HG03571 (cell line): ENCODE results near the gene FMO1.
A peak's percentile ranks its signal among the peaks of the same experiment; 100 is the strongest.
"Not testable (repeated sequence)": the region's sequence is repeated elsewhere in the genome, so short reads cannot be mapped to it uniquely, and the experiment has no call there.

Experiments used
- ATAC-seq: cut with Tn5 transposase; IDR thresholded peaks from one replicate; pipeline ENCODE4 v1.9.1; 2021; ENCODE audit not compliant: unreplicated experiment

FMO1 gene

DNA sequence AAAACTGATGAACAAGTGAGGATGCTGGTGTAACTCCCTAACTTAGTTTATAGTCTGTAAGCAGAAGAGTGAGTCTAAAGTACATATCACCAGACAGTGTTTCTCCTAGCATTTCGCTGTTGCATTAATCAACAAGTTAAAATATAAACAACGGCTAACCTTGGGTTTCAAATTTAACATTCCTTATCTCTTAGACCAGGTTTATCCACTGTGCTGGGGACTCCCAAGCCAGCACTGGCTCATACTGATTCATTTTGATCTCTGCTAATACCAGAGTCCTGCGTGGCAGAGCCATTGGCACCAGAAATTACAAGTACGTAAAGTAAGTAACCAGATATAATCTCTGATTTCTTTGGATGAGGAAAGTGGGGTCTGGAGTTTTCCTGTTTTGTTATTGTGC is at the start of gene FMO1:
Gene FMO1, plus strand, starts transcription at position 193 of the 400 bp plus-strand sequence. CDS start 9,594 bp downstream, outside the sequence.
- ATAC-seq = no peak

GRCh38 chr1:171204296-171204695 is 44.0 kb upstream of the FMO1 start:
- no peak for ATAC-seq

DNA sequence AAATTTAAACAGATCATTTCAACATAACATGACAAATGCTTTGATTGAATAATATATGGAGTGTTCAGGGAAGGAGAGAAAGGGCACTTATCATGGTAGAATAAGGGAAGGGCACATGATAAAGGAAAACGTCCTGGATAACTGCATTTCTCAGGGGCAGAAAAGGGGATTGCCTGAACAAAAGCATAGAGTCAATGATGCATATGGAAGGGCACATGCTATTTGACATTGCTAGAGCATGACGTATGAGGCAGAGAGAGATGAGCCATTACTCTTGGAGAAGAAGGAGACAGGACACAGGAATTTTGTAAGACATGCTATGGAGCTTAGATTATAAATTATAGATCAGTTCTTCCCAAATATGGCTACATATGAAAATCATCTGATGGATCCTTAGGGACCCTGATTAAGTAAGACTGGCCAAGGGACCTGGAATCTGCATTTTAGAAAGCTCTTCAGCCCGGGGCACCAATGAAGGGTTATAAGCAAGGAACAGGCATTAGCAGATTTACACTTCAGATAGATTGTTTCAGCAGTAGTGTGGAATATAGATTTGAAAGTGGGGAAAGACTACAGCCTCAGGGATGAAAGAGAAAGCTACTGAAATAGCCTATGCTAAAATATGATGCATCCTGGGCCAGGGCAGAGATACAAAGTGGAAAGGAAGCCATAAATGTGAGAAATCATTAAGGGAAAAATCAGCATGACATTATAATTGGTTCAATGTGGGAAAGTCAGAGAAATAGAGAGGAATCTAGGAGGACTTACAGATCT is 41.9 kb upstream of the FMO1 start:
- no peak for ATAC-seq

GRCh38 chr1:171206978-171207355 is 41.3 kb upstream of the FMO1 start:
- ATAC-seq = no peak

DNA sequence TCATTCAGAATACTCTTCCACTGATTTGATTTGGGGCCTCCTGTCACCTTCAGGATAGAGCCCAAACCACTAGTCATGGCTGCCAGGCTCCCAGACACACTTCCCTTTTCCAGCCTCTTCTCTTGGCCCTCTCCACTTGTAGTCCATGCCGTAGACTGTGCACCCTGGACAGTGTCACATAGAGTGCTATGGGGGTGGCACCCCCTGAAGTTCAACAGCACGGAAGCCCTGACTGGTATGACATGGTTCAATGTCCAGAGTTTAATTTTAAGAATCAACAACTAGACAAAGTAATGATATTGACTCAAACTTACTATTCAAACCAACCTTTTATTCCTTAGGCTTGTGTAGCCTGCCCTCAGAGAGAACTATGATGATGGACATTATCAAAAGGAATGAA is 40.9 kb upstream of the FMO1 start:
- ATAC-seq = no peak

DNA sequence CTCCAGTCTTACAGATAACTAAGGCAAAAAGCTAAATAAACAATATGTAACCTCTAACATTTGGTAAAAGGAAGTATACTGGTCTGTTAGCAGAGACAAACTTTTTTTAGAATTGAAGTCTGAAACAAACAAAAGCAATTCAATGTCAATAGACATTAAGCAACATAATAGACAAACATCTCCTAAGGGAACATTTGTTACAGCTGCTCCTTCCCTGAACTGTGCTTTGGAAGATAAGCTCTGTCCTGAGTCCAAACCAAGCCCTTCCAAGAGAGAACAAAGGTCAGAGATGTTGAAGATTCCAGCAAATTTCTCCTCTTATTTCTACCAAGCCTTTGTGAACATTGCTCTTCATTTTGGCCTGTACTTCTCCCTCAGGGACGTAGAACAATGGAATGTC is 37.9 kb upstream of the FMO1 start:
- no peak for ATAC-seq

DNA sequence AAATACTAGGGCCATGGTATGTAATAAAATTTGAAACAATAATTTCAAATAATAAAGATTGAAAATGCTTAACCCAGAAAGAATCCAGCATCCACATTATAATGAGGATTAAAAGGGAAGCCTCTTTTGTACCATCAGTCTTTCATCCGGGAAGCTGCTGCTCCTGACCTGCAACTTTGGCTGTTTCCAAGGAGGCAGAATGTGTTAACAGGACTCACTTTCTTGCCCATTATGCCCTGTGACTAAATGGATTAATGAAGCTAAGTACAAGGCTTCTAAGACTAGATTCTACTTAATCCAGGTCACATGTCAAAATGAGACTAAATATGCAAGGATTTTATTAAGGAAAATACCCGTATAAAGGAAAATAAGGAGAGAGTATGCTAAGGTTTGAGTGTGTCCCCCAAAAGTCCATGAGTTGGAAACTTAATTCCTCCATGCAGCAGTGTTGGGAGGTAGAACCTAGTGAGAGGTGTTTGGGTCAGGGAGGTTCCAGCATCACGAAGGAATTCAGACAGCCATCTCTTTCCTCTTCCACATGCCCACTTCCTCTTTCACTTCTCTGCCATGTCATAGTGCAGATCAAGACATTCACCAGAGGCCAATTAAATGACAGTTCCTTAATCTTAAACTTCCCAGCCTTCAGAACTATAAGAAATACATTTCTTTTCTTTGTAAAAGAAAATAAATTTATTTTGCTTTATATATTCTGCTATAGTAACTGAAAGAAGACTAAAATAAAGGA is 35.5 kb upstream of the FMO1 start:
- no peak for ATAC-seq

- no peak for ATAC-seq
These were observed 34.5 kb upstream of the FMO1 start for GRCh38 chr1:171213559-171214454.

DNA sequence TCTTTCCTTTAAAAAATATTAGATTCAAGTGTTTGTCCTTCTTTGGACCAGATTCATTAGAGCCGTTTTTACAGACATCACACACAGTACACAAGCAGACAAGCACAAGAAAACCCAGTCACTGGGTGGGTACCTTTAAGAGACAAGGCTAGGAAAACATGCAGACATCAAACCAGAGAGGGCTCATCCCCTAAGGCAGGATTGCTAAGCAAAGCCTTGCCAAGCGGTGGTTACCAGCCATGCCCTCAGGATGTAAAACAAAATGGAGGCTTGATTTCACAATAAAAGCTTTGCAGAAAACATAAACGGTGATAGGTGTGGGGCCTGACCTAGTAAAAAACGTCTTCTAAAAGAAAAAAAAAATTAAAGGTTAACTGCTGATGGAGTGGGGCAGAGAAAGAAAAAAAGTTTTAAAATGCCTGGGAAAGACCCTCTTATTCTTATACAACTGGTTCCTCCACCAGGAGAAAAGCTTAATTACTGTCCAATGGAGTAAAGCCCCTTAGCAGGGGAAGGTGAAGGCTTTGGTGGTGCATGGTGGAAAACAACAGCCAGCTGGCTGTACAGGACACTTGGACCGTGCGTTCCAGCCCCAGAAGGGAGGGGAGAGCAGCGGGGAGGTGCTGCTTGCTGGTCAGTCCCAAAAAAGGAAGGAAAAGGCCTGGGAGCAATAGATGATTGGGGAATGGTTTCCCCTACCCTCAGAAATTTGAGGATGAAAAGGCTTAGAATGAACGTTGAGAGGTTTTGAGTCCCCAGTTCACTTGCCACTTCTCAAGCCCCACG is 30.4 kb upstream of the FMO1 start:
- ATAC-seq = no peak

- no peak for ATAC-seq
These were observed 29.6 kb upstream of the FMO1 start for GRCh38 chr1:171218661-171219060.

- no peak for ATAC-seq
These were observed 28.8 kb upstream of the FMO1 start for GRCh38 chr1:171219346-171220080.

- no peak for ATAC-seq
These were observed 28.2 kb upstream of the FMO1 start for GRCh38 chr1:171220081-171220420.

DNA sequence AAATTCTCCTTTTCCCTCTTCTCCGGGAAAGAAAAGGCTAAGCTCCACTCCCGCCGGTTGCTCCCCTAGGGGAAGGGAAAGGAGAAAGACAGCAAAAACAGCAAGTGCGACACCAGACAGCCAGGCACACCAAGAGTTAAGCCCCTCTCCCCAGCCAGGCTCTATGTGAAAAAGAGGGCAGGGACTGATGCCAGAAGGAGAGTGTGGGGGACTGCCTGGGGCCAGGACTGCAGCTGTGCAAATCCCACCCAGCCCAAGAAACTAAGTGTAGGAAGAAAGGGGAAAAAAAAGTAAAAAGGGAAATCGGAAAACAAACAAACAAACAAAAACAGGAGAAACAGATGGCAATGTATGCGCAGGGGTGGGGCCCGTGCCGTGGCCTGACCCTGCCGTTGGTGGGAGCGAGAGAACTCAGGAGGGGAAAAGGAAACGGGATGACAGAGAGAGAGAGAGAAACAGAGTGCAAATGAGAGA is 27.7 kb upstream of the FMO1 start:
- ATAC-seq = no peak

GRCh38 chr1:171221665-171222591 is 26.4 kb upstream of the FMO1 start:
- ATAC-seq = no peak

DNA sequence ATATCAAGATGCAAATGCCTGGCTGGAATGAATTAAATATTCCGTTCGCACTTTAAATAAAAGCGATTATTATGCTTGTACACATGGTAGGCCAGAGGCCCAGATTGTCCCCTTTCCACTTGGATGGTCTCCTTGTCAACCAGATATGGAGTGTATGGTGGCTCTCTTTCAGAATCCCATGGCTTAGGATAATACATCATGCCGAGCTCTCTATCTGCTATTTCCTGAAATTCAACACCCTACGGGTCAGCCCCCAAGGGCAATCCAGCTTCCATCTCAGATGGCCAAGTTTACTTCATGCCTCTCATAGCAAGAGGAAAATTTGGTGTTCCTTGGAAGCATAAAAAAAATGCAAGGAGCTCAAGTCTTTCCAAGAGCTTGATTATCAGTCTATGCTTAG is 25.4 kb upstream of the FMO1 start:
- no peak for ATAC-seq

GRCh38 chr1:171224257-171224656 is 24.0 kb upstream of the FMO1 start:
- ATAC-seq = not testable (repeated sequence)

GRCh38 chr1:171226747-171227370 is 21.4 kb upstream of the FMO1 start:
- peak; percentile 83 for ATAC-seq

DNA sequence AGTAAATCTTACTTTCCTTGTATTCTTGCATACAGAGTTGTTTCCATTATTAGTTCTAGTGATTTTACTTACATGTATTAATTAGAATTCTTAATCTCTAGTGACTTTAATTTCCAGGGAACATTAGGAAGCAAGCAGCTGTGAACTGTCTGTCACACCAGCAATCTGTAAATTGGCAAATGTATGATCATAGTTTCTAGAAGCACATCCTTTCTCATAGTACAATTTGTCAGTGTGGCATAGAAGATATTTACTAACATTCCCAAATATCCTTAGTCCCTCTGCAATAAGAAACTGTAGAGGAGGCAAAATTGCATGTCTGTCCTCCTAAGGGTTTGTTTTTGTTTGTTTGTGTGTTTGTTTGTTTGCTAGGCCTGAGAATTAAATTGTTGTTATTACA is 17.0 kb upstream of the FMO1 start:
- no peak for ATAC-seq
